Measurements from ENCODE around the gene TIMP2. TPM values are rescaled to one million over a fixed set of nuclear protein-coding genes. Genes with fewer than 3 reads are reported as not detected.
A peak's percentile ranks its signal among the peaks of the same experiment; 100 is the strongest.

Gene TIMP2
- total and polyA plus RNA-seq, 2 experiments from 2014 or later = 103 to 587 TPM

GRCh38 chr17:78953356-78954350 lies 28.5 kb upstream of the TIMP2 start:
- H3K27ac ChIP-seq = no peak overlapping the region
- H3K79me2 ChIP-seq (ENCODE audit: insufficient read depth) = no peaks in the 10 kb centered on the region
- no peaks in the 10 kb centered on the region for H3K9me3 ChIP-seq (ENCODE audit: low read depth)
- in situ Hi-C loops (cut with MboI) = no loop called here
- no peak overlapping the region for H3K4me2 ChIP-seq (ENCODE audit: unreplicated experiment)
- H4K20me1 ChIP-seq (ENCODE audit: insufficient read depth) = no peaks in the 10 kb centered on the region
- 44 to 48% methylated on average over 24 to 29 of the region's 29 CpGs for WGBS, 2 experiments (ENCODE audit: low coverage in 1 of 2, low lambda C conversion rate in 2 of 2, missing lambda C conversion rate in 2 of 2)
- no peaks in the 10 kb centered on the region for H3K36me3 ChIP-seq (ENCODE audit: low read depth)
- TF ChIP-seq EZH2phosphoT487 (IDR thresholded peaks at IDR 0.05; ENCODE audit: insufficient read depth, low read depth) = no peak
- no peak for TF ChIP-seq EZH2 (IDR thresholded peaks at IDR 0.05; ENCODE audit: insufficient read depth, poor library complexity, severe bottlenecking)
- H3K27me3 ChIP-seq (replicated peaks; ENCODE audit: insufficient read depth) = no peaks in the 10 kb centered on the region
- peaks cover 8% of the 10 kb centered on the region for H3K4me1 ChIP-seq (ENCODE audit: insufficient read depth)
- DNase-seq = peak; percentile 26
- H3F3A ChIP-seq (ENCODE audit: insufficient read depth) = no peaks in the 10 kb centered on the region
- no peak overlapping the region for H2AFZ ChIP-seq
- no peak overlapping the region for H3K4me3 ChIP-seq
- H3K9ac ChIP-seq = no peak overlapping the region
- no peaks in the 10 kb centered on the region for H3K9me2 ChIP-seq (ENCODE audit: insufficient read depth)

DNA sequence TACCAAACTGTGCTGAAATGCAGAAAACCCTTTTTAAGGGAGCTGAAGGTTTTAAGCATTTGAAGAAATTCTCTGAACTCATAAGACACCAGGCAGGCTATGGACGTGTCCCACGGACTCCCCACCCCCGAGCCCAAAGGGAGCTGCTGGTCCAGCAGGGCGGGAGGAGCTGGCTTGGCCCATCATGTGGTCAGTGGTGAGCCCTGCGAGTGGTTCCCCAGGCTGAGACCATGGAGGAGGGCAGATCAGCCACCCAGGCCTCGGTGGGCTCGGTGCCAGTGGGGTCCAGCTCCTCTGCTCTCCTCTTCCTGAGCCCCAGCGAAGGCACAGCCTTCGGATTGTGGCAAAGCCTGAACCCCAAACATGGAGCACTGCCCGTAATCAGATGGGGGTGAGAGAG lies 27.5 kb upstream of the TIMP2 start:
- DNase-seq = no peak
- no peak overlapping the region for H2AFZ ChIP-seq
- H3K4me3 ChIP-seq = no peak overlapping the region
- H3K27ac ChIP-seq = no peak overlapping the region
- no peaks in the 10 kb centered on the region for H3K9me3 ChIP-seq (ENCODE audit: low read depth)
- no peak overlapping the region for H3K9ac ChIP-seq
- TF ChIP-seq EZH2phosphoT487 (IDR thresholded peaks at IDR 0.05; ENCODE audit: insufficient read depth, low read depth) (no peak), EZH2 (IDR thresholded peaks at IDR 0.05; ENCODE audit: insufficient read depth, poor library complexity, severe bottlenecking) (no peak)
- in situ Hi-C loops (cut with MboI) = no loop called here
- peaks cover 8% of the 10 kb centered on the region for H3K4me1 ChIP-seq (ENCODE audit: insufficient read depth)
- H4K20me1 ChIP-seq (ENCODE audit: insufficient read depth) = no peaks in the 10 kb centered on the region
- no peaks in the 10 kb centered on the region for H3K9me2 ChIP-seq (ENCODE audit: insufficient read depth)
- 92 to 95% methylated on average over 10 of the region's 10 CpGs for whole genome bisulfite sequencing, 2 experiments (ENCODE audit: low coverage in 1 of 2, low lambda C conversion rate in 2 of 2, missing lambda C conversion rate in 2 of 2)
- H3K4me2 ChIP-seq (ENCODE audit: unreplicated experiment) = no peak overlapping the region
- no peaks in the 10 kb centered on the region for H3K36me3 ChIP-seq (ENCODE audit: low read depth)
- no peaks in the 10 kb centered on the region for H3K27me3 ChIP-seq (replicated peaks; ENCODE audit: insufficient read depth)
- no peaks in the 10 kb centered on the region for H3K79me2 ChIP-seq (ENCODE audit: insufficient read depth)
- no peaks in the 10 kb centered on the region for H3F3A ChIP-seq (ENCODE audit: insufficient read depth)

DNA sequence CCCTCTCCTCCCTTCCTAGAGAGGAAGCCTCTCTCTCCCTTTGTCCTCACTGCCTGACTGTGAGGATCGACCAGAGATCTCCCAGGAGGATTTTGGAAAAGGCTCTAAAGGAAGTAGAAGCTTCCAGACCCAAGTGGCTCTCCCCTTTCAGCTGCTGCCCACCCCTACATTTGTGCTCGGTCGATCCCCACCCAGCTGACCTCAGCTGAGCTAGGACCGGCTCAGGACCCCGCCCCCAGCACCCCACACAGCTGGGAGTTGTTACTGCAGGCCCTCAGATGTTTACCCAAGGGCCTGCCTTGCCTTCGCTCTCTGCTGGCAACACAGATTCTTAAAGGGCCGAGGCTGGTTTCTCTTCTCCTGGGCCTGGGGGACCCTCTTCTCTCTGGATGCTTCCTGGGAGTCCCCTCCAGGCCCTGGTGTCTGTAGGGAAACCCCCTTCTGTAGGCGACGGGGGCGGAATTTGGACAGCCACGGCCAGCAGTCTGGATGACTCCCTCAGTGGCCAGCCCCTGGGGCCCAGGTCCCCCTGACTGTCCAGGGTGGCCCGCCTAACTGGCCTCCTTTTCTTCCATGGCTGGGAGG lies 26.9 kb upstream of the TIMP2 start:
- H4K20me1 ChIP-seq (ENCODE audit: insufficient read depth) = no peaks in the 10 kb centered on the region
- H3K9me2 ChIP-seq (ENCODE audit: insufficient read depth) = no peaks in the 10 kb centered on the region
- H2AFZ ChIP-seq = no peak overlapping the region
- no peak overlapping the region for H3K27ac ChIP-seq
- H3K4me1 ChIP-seq (ENCODE audit: insufficient read depth) = peaks cover 7% of the 10 kb centered on the region
- in situ Hi-C loops (cut with MboI) = no loop called here
- 42 to 52% methylated on average over 12 of the region's 12 CpGs for WGBS, 2 experiments (ENCODE audit: low coverage in 1 of 2, low lambda C conversion rate in 2 of 2, missing lambda C conversion rate in 2 of 2)
- H3K9ac ChIP-seq = no peak overlapping the region
- no peak overlapping the region for H3K4me3 ChIP-seq
- no peaks in the 10 kb centered on the region for H3K79me2 ChIP-seq (ENCODE audit: insufficient read depth)
- no peaks in the 10 kb centered on the region for H3K36me3 ChIP-seq (ENCODE audit: low read depth)
- H3K9me3 ChIP-seq (ENCODE audit: low read depth) = no peaks in the 10 kb centered on the region
- no peaks in the 10 kb centered on the region for H3K27me3 ChIP-seq (replicated peaks; ENCODE audit: insufficient read depth)
- H3K4me2 ChIP-seq (ENCODE audit: unreplicated experiment) = no peak overlapping the region
- TF ChIP-seq EZH2 (IDR thresholded peaks at IDR 0.05; ENCODE audit: insufficient read depth, poor library complexity, severe bottlenecking) (no peak), EZH2phosphoT487 (IDR thresholded peaks at IDR 0.05; ENCODE audit: insufficient read depth, low read depth) (no peak)
- H3F3A ChIP-seq (ENCODE audit: insufficient read depth) = no peaks in the 10 kb centered on the region
- no peak for DNase-seq

GRCh38 chr17:78950870-78951269 lies 25.7 kb upstream of the TIMP2 start:
- H3K4me3 ChIP-seq = no peak overlapping the region
- no peak overlapping the region for H3K4me2 ChIP-seq (ENCODE audit: unreplicated experiment)
- no peak overlapping the region for H3K27ac ChIP-seq
- 66 to 75% methylated on average over 2 of the region's 2 CpGs for WGBS, 2 experiments (ENCODE audit: low coverage in 1 of 2, low lambda C conversion rate in 2 of 2, missing lambda C conversion rate in 2 of 2)
- no peaks in the 10 kb centered on the region for H3K4me1 ChIP-seq (ENCODE audit: insufficient read depth)
- no peak for DNase-seq
- H3F3A ChIP-seq (ENCODE audit: insufficient read depth) = no peaks in the 10 kb centered on the region
- no peaks in the 10 kb centered on the region for H3K9me2 ChIP-seq (ENCODE audit: insufficient read depth)
- no peak overlapping the region for H3K9ac ChIP-seq
- in situ Hi-C loops (cut with MboI) = no loop called here
- H3K79me2 ChIP-seq (ENCODE audit: insufficient read depth) = no peaks in the 10 kb centered on the region
- no peak overlapping the region for H2AFZ ChIP-seq
- H3K9me3 ChIP-seq (ENCODE audit: low read depth) = no peaks in the 10 kb centered on the region
- TF ChIP-seq EZH2 (IDR thresholded peaks at IDR 0.05; ENCODE audit: insufficient read depth, poor library complexity, severe bottlenecking) (no peak), EZH2phosphoT487 (IDR thresholded peaks at IDR 0.05; ENCODE audit: insufficient read depth, low read depth) (no peak)
- no peaks in the 10 kb centered on the region for H3K36me3 ChIP-seq (ENCODE audit: low read depth)
- no peaks in the 10 kb centered on the region for H3K27me3 ChIP-seq (replicated peaks; ENCODE audit: insufficient read depth)
- no peaks in the 10 kb centered on the region for H4K20me1 ChIP-seq (ENCODE audit: insufficient read depth)

Data from GM23248 (cell line).